Measurements from ENCODE around the gene SSC4D.

DNA sequence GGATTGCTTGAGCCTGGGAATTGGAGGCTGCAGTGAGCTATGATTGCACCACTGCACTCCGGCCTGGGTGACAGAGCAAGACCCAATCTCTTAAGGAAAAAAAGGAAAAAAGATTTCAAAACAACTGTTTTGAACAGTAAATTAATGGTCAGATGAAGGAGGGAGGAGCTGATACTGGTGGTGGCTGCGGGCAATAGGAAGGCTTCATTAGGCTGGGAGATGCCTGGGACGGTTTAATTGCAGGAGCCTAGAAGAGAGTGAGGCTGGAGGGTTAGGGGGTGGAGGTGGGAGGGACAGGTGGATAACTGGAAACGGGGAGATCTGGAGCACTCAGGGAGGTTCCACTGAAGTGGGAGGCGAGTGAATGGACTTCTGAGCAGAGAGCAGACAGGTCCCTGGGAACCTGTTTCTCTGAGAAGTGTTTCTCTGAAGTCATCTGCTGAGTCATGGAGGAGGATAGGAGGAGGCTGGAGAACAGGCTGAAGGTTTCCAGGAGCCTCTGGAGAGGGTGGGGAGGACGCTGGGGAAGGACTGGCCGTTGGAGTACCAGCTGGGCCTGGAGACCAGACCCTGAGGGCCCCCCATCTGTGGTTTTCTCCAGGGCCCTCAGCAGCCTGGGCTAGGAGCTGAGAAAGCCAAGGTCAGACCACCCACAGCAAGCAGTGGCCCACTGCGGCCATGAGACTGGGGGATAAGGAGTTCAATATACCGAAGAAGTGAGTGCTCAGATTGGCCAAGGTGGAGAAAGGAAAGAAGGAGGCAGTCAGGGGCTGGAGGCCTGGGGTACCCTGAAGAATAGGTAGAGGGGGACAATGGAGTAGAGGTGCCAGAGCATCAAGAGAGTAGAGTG is 36.3 kb downstream of the SSC4D start:
- TF ChIP-seq EZH2phosphoT487 (IDR thresholded peaks at IDR 0.05; ENCODE audit: insufficient read depth, low read depth): no peak
- no peak for TF ChIP-seq EZH2 (IDR thresholded peaks at IDR 0.05; ENCODE audit: insufficient read depth, poor library complexity, severe bottlenecking)
